A673 (cell line): ENCODE results near the gene PRSS56.

Experiments used
- EZH2 ChIP-seq: fragments of 200-600 bp; sonication (generic); IDR thresholded peaks from 2 replicates; pipeline ENCODE4 v1.6.1; 2017; ENCODE audit warnings: borderline replicate concordance, low read depth, mild to moderate bottlenecking, mixed read lengths, antibody characterized with exemption, low read length; ENCODE audit not compliant: poor library complexity, severe bottlenecking
- TF ChIP-seq, protein P1 (sequence below): fragments of 300-800, 200-600 bp; sonication (generic); conservative IDR thresholded peaks from 2 replicates; pipeline ENCODE4 v1.5.1; 2017; ENCODE audit warnings: low read depth, mild to moderate bottlenecking, antibody characterized with exemption, low read length, moderate library complexity, mixed read lengths

- TF ChIP-seq, protein P1, sequence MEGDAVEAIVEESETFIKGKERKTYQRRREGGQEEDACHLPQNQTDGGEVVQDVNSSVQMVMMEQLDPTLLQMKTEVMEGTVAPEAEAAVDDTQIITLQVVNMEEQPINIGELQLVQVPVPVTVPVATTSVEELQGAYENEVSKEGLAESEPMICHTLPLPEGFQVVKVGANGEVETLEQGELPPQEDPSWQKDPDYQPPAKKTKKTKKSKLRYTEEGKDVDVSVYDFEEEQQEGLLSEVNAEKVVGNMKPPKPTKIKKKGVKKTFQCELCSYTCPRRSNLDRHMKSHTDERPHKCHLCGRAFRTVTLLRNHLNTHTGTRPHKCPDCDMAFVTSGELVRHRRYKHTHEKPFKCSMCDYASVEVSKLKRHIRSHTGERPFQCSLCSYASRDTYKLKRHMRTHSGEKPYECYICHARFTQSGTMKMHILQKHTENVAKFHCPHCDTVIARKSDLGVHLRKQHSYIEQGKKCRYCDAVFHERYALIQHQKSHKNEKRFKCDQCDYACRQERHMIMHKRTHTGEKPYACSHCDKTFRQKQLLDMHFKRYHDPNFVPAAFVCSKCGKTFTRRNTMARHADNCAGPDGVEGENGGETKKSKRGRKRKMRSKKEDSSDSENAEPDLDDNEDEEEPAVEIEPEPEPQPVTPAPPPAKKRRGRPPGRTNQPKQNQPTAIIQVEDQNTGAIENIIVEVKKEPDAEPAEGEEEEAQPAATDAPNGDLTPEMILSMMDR, result no peak
- no peak for TF ChIP-seq EZH2
Measured at GRCh38 chr2:232549655-232550353, 29.6 kb downstream of the PRSS56 start.
